NOMO-1 treated with DMSO at 0.1 percent for 48 hours (cell line): ENCODE data around the gene E4F1.
"Not testable (repeated sequence)": the region's sequence is repeated elsewhere in the genome, so short reads cannot be mapped to it uniquely, and the experiment has no call there.

Source experiments
- DNase-seq: peaks from one replicate; lab custom pipeline; 2025; ENCODE audit not compliant: unreplicated experiment; lab: John Stamatoyannopoulos, UW

The E4F1 gene

GRCh38 chr16:2229632-2230250, 6.3 kb downstream of the E4F1 start:
- no peak for DNase-seq

GRCh38 chr16:2230376-2230775, 7.0 kb downstream of the E4F1 start:
- DNase-seq, result no peak

GRCh38 chr16:2231016-2231931, 7.9 kb downstream of the E4F1 start:
- no peak for DNase-seq

- no peak for DNase-seq
These were observed 9.0 kb downstream of the E4F1 start for GRCh38 chr16:2232094-2232990.

GRCh38 chr16:2233046-2233775, 9.8 kb downstream of the E4F1 start:
- no peak for DNase-seq

GRCh38 chr16:2233872-2234812, 10.8 kb downstream of the E4F1 start:
- no peak for DNase-seq

- DNase-seq, result no peak
These were observed 11.4 kb downstream of the E4F1 start for GRCh38 chr16:2234813-2235170.

GRCh38 chr16:2235234-2235651, 11.9 kb downstream of the E4F1 start:
- DNase-seq, result no peak

- DNase-seq, result no peak
These were observed 12.4 kb downstream of the E4F1 start for GRCh38 chr16:2235695-2236336.

- DNase-seq, result no peak
These were observed 13.1 kb downstream of the E4F1 start, which contains the start of gene DNASE1L2 for GRCh38 chr16:2236337-2237101. Gene DNASE1L2, plus strand, starts transcription at chr16:2236444. Its CDS starts 373 bp downstream, at chr16:2236817.

- no peak for DNase-seq
These were observed 13.7 kb downstream of the E4F1 start for GRCh38 chr16:2237102-2237482.

GRCh38 chr16:2237493-2238149, 14.2 kb downstream of the E4F1 start:
- DNase-seq, result no peak

- no peak for DNase-seq
These were observed 14.9 kb downstream of the E4F1 start for GRCh38 chr16:2238150-2238837.

- no peak for DNase-seq
These were observed 15.7 kb downstream of the E4F1 start for GRCh38 chr16:2238838-2239675.

- not testable (repeated sequence) for DNase-seq
These were observed 16.9 kb downstream of the E4F1 start for GRCh38 chr16:2240331-2240730.

GRCh38 chr16:2242598-2242997, 19.2 kb downstream of the E4F1 start:
- no peak for DNase-seq
